CD4-positive, alpha-beta memory T cell (primary cell): Measurements from ENCODE around the gene MRPL38. TPM values are rescaled to one million over a fixed set of nuclear protein-coding genes. Genes with fewer than 3 reads are reported as not detected.
A peak's percentile ranks its signal among the peaks of the same experiment; 100 is the strongest.

Experiments used
- CTCF ChIA-PET: fragments of 350-600 bp; sonication (Branson Sonifier 250); formaldehyde crosslinking; loops from one replicate; lab custom pipeline; 2021; ENCODE audit warnings: inconsistent platforms; ENCODE audit not compliant: partially characterized antibody; lab: Charles Lee
- POLR2A ChIA-PET: fragments of 350-600 bp; sonication (Branson Sonifier 250); formaldehyde crosslinking; loops from one replicate; lab custom pipeline; 2021; ENCODE audit not compliant: partially characterized antibody; lab: Charles Lee
- DNase-seq, 5 donors: peaks; one replicate each; pipeline versions ENCODE4 v3.0.0 to v3.0.0-alpha.2; 2020 to 2022; ENCODE audit warnings: mixed read lengths in 1 of 5
- H3K27ac ChIP-seq: one replicate; pipeline ENCODE4 v1.7.0; 2013; ENCODE audit warnings: low read depth, low read length
- H3K27me3 ChIP-seq: 2 replicates; pipeline ENCODE4 v1.7.0; 2013; ENCODE audit warnings: mild to moderate bottlenecking, low read length, moderate library complexity; ENCODE audit not compliant: insufficient read depth
- H3K36me3 ChIP-seq: 2 replicates; pipeline ENCODE4 v1.7.0; 2013; ENCODE audit warnings: mild to moderate bottlenecking, low read length, moderate library complexity; ENCODE audit not compliant: insufficient read depth
- H3K4me1 ChIP-seq: 2 replicates; pipeline ENCODE4 v1.7.0; 2013; ENCODE audit warnings: mild to moderate bottlenecking, low read length, moderate library complexity; ENCODE audit not compliant: insufficient read depth
- H3K4me3 ChIP-seq, 2 donors: one replicate each; pipeline ENCODE4 v1.7.0; 2013; ENCODE audit warnings: low read length in 2 of 2, mild to moderate bottlenecking in 1 of 2
- H3K9me3 ChIP-seq, 2 donors: one replicate each; pipeline ENCODE4 v1.7.0; 2013; ENCODE audit warnings: low read length in 2 of 2, control low read depth in 1 of 2; ENCODE audit not compliant: control insufficient read depth in 1 of 2
- H3K27ac Mint-ChIP-seq, 7 donors: one replicate each; pipeline ENCODE4 v1.8.0; 2020 to 2021; ENCODE audit warnings: mixed read lengths in 7 of 7, mild to moderate bottlenecking in 6 of 7, inconsistent platforms in 3 of 7, moderate library complexity in 3 of 7
- H3K27me3 Mint-ChIP-seq, 2 donors: one replicate each; pipeline ENCODE4 v1.8.0; 2020 to 2021; ENCODE audit warnings: mixed read lengths in 2 of 2
- H3K36me3 Mint-ChIP-seq, 2 donors: one replicate each; pipeline ENCODE4 v1.8.0; 2020 to 2021; ENCODE audit warnings: mixed read lengths in 2 of 2, inconsistent platforms in 1 of 2, mild to moderate bottlenecking in 1 of 2
- H3K4me1 Mint-ChIP-seq, 4 donors: one replicate each; pipeline ENCODE4 v1.8.0; 2020 to 2021; ENCODE audit warnings: mixed read lengths in 4 of 4, mild to moderate bottlenecking in 1 of 4
- H3K4me3 Mint-ChIP-seq, 8 donors: one replicate each; pipeline ENCODE4 v1.8.0; 2020 to 2021; ENCODE audit warnings: mixed read lengths in 8 of 8, mild to moderate bottlenecking in 7 of 8, moderate library complexity in 6 of 8, inconsistent platforms in 3 of 8
- H3K9me3 Mint-ChIP-seq, 8 donors: one replicate each; pipeline ENCODE4 v1.8.0; 2020 to 2021; ENCODE audit warnings: mixed read lengths in 8 of 8, mild to moderate bottlenecking in 5 of 8, inconsistent platforms in 3 of 8, moderate library complexity in 1 of 8
- intact Hi-C: fragments of 100-400 bp; cut with micrococcal nuclease; formaldehyde crosslinking; loops from one replicate; pipeline ENCODE4 v1.15.1; 2023
- polyA plus RNA-seq, 2 donors: library from polyadenylated mRNA; unstranded; fragments of 300-500 nt; fragmentation: Illumina TruSeq; gene quantifications; one replicate each; pipeline ENCODE4 v1.2.3, GENCODE V29; 2021
- total RNA-seq, 2 experiments: library from RNA; stranded (reverse); gene quantifications; one replicate each; pipeline ENCODE4 v1.2.3, GENCODE V29; 2021

MRPL38 gene
- total and polyA plus RNA-seq, 4 experiments from 2014 or later, result 59.1 to 142 (median 108) TPM

GRCh38 chr17:75898791-75899190 lies 5.9 kb downstream of the MRPL38 start:
- Histone ChIP-seq H3K27ac (no peak overlapping the region), H3K4me3 (no peak overlapping the region), H3K4me1 (peaks cover 34% of the 10 kb centered on the region), H3K27me3 (no peaks in the 10 kb centered on the region), H3K36me3 (peaks cover 30% of the 10 kb centered on the region), H3K9me3 (no peaks in the 10 kb centered on the region)
- no peaks in the 10 kb centered on the region for H3K9me3 Mint-ChIP-seq
- ChIA-PET POLR2A (interaction anchor here (3.1 to 18.1 kb wide), 5 partner anchors 22 to 145 kb away, joined by 14 to 337 read pairs (median 79); partner anchors contain the start of genes TRIM47, UNC13D and WBP2), CTCF (interaction anchor here (0.8 to 1.3 kb wide), 4 partner anchors 53 to 145 kb away, joined by 3 read pairs; no protein-coding TSS in a partner anchor)
- H3K4me1 Mint-ChIP-seq, result peaks cover 21 to 27% (median 24%) of the 10 kb centered on the region in 4 donors
- H3K27ac Mint-ChIP-seq, result peak overlapping the region in 1 of 7 donors; percentile 84
- peaks cover 4 to 36% of the 10 kb centered on the region in 2 donors for H3K36me3 Mint-ChIP-seq
- intact Hi-C loops, result no loop called here
- no peak for DNase-seq
- peak overlapping the region in 1 of 8 donors; percentile 85 for H3K4me3 Mint-ChIP-seq
- no peaks in the 10 kb centered on the region for H3K27me3 Mint-ChIP-seq

- Mint-ChIP-seq H3K27ac (peak overlapping the region in 5 of 7 donors; percentile 19 to 86 (median 80)), H3K9me3 (no peaks in the 10 kb centered on the region), H3K4me3 (peak overlapping the region in 6 of 8 donors; percentile 74 to 85 (median 80)), H3K4me1 (peaks cover 22 to 28% (median 25%) of the 10 kb centered on the region in 4 donors), H3K36me3 (peaks cover 4 to 38% of the 10 kb centered on the region in 2 donors), H3K27me3 (no peaks in the 10 kb centered on the region)
- Histone ChIP-seq H3K36me3 (peaks cover 30% of the 10 kb centered on the region), H3K27ac (no peak overlapping the region), H3K4me3 (no peak overlapping the region), H3K27me3 (no peaks in the 10 kb centered on the region), H3K9me3 (no peaks in the 10 kb centered on the region), H3K4me1 (peaks cover 28% of the 10 kb centered on the region)
- POLR2A ChIA-PET, result interaction anchor here (2.7 to 18.1 kb wide), 9 partner anchors 21 to 144 kb away, joined by 11 to 337 read pairs (median 44); partner anchors contain the start of genes GALK1, TRIM47, UNC13D and UNK
- DNase-seq, result peak in 1 of 5 donors; percentile 46
- intact Hi-C loops, result no loop called here
- CTCF ChIA-PET, result interaction anchor here (1.1 to 7.1 kb wide), 6 partner anchors 20 to 144 kb away, joined by 3 to 96 read pairs (median 3); partner anchors contain the start of gene TRIM47
These were observed 6.6 kb downstream of the MRPL38 start for GRCh38 chr17:75898065-75898464.

GRCh38 chr17:75897160-75898019 lies 7.3 kb downstream of the MRPL38 start:
- peaks cover 30% of the 10 kb centered on the region for H3K36me3 ChIP-seq
- CTCF ChIA-PET, result interaction anchor here (1.1 to 7.1 kb wide), 17 partner anchors 8 to 144 kb away, joined by 3 to 96 read pairs (median 8); partner anchors contain the start of genes GALK1, MRPL38, TRIM47 and UNC13D
- H3K4me3 Mint-ChIP-seq, result peak overlapping the region; percentile 66 to 85 (median 77)
- peak overlapping the region in 1 of 2 donors; percentile 64 for H3K4me3 ChIP-seq
- peak overlapping the region in 6 of 7 donors; percentile 43 to 86 (median 80) for H3K27ac Mint-ChIP-seq
- H3K27ac ChIP-seq, result peak overlapping the region; percentile 55
- H3K27me3 ChIP-seq, result no peaks in the 10 kb centered on the region
- peaks cover 4 to 37% of the 10 kb centered on the region in 2 donors for H3K36me3 Mint-ChIP-seq
- no peaks in the 10 kb centered on the region for H3K27me3 Mint-ChIP-seq
- DNase-seq, result no peak
- H3K9me3 Mint-ChIP-seq, result no peaks in the 10 kb centered on the region
- H3K4me1 ChIP-seq, result peaks cover 28% of the 10 kb centered on the region
- H3K9me3 ChIP-seq, result no peaks in the 10 kb centered on the region
- peaks cover 22 to 28% (median 25%) of the 10 kb centered on the region in 4 donors for H3K4me1 Mint-ChIP-seq
- POLR2A ChIA-PET, result interaction anchor here (0.7 to 18.1 kb wide), 24 partner anchors 8 to 231 kb away, joined by 3 to 337 read pairs (median 6); partner anchors contain the start of genes ACOX1, CDK3, FBF1 and GALK1
- intact Hi-C loops, result loop anchor here (2.0 kb wide), 2 partner anchors 43 to 119 kb away; partner anchors contain the start of gene FBF1

DNA sequence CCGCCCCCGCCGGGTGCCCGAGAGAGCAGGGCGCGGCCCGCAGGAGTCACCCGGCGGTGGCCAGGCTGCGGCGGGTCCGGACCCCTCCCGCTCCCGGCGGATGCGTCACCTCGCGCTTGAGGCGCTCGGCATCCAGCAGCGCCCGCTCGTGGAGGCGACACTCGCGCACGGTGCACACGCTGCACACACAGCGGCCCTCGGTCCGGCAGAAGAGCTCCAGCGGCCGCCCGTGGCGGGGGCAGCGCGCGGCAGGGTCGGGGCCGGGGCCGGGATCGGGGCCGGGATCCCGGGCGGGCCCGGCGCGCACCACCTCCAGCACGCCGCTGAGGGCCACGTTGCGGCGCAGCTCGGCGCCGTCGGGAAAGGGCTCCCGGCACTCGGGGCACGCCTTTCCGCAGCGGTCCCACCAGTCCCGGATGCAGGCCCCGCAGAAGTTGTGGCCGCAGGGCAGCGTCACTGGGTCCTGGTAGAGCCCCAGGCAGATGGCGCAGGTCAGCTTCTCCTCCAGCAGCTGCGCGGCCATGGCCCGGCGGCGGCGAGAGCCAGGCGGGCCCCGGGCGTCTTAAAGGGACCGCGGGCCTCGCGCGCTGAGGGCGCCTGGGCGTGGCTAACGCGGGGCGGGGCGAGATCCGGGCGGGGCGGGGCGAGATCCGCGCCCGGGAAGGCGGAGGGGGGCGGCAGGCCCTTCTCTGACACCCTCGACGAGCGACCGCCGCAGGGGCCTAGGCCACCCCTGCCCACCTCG lies 8.1 kb downstream of the MRPL38 start, which contains the start of gene TRIM65:
Gene TRIM65, minus strand, starts transcription at position 537 of the 745 bp plus-strand sequence. Its CDS starts 14 bp downstream, at position 523.
- peak within 1 kb of the TSS; percentile 82 to 90 (median 86) for H3K4me3 Mint-ChIP-seq
- ChIA-PET POLR2A (interaction anchor here (0.5 to 18.1 kb wide), 31 partner anchors 8 to 230 kb away, joined by 3 to 337 read pairs (median 5); partner anchors contain the start of genes ACOX1, CDK3, FBF1 and GALK1), CTCF (interaction anchor here (0.5 to 7.1 kb wide), 26 partner anchors 8 to 143 kb away, joined by 3 to 96 read pairs (median 6); partner anchors contain the start of genes GALK1, MRPL38, TRIM47 and UNC13D)
- Histone ChIP-seq H3K9me3 (no peaks in the 10 kb centered on the region), H3K27me3 (no peaks in the 10 kb centered on the region), H3K36me3 (peaks cover 25% of the 10 kb centered on the region), H3K27ac (peak within 1 kb of the TSS; percentile 55), H3K4me1 (peaks cover 28% of the 10 kb centered on the region), H3K4me3 (peak within 1 kb of the TSS; percentile 61 to 64)
- H3K36me3 Mint-ChIP-seq, result peaks cover 4 to 31% of the 10 kb centered on the region in 2 donors
- peaks cover 22 to 28% (median 25%) of the 10 kb centered on the region in 4 donors for H3K4me1 Mint-ChIP-seq
- intact Hi-C loops, result loop anchor here (1.0 to 2.0 kb wide), 5 partner anchors 8 to 118 kb away; partner anchors contain the start of genes FBF1, MRPL38 and WBP2
- no peaks in the 10 kb centered on the region for H3K9me3 Mint-ChIP-seq
- no peaks in the 10 kb centered on the region for H3K27me3 Mint-ChIP-seq
- DNase-seq, result peak; percentile 70 to 79 (median 73)
- peak within 1 kb of the TSS; percentile 84 to 97 (median 89) for H3K27ac Mint-ChIP-seq

- H3K36me3 Mint-ChIP-seq, result peaks cover 4 to 27% of the 10 kb centered on the region in 2 donors
- ChIA-PET POLR2A (interaction anchor here (0.6 to 18.1 kb wide), 26 partner anchors 10 to 229 kb away, joined by 3 to 337 read pairs (median 6); partner anchors contain the start of genes ACOX1, CDK3, FBF1 and GALK1), CTCF (interaction anchor here (0.5 to 7.1 kb wide), 21 partner anchors 9 to 142 kb away, joined by 3 to 96 read pairs (median 7); partner anchors contain the start of genes GALK1, MRPL38, TRIM47 and UNC13D)
- peak overlapping the region; percentile 61 to 64 for H3K4me3 ChIP-seq
- H3K27me3 ChIP-seq, result no peaks in the 10 kb centered on the region
- no peaks in the 10 kb centered on the region for H3K9me3 Mint-ChIP-seq
- H3K36me3 ChIP-seq, result peaks cover 18% of the 10 kb centered on the region
- peaks cover 22 to 28% (median 25%) of the 10 kb centered on the region in 4 donors for H3K4me1 Mint-ChIP-seq
- peaks cover 28% of the 10 kb centered on the region for H3K4me1 ChIP-seq
- no peaks in the 10 kb centered on the region for H3K9me3 ChIP-seq
- peak overlapping the region; percentile 80 to 97 (median 89) for H3K27ac Mint-ChIP-seq
- no peaks in the 10 kb centered on the region for H3K27me3 Mint-ChIP-seq
- intact Hi-C loops, result loop anchor here (1.0 to 2.0 kb wide), 5 partner anchors 9 to 117 kb away; partner anchors contain the start of genes FBF1, MRPL38 and WBP2
- H3K27ac ChIP-seq, result peak overlapping the region; percentile 55
- DNase-seq, result no peak
- peak overlapping the region; percentile 82 to 90 (median 86) for H3K4me3 Mint-ChIP-seq
These were observed 9.1 kb downstream of the MRPL38 start for GRCh38 chr17:75895370-75896155.
